Measurements from ENCODE around the gene MLN. TPM values are rescaled to one million over a fixed set of nuclear protein-coding genes. Genes with fewer than 3 reads are reported as not detected.

Gene MLN
- total and polyA plus RNA-seq, 2 experiments from 2014 or later, result not detected

GRCh38 chr6:33840048-33840926 lies 36.5 kb upstream of the MLN start:
- H3K4me2 ChIP-seq, result no peak overlapping the region
- no peak overlapping the region for H3K4me3 ChIP-seq
- H3K36me3 Mint-ChIP-seq (ENCODE audit: low read depth), result peaks cover 5% of the 10 kb centered on the region; the same call in 2 of the 3 replicates
- no peak for DNase-seq (ENCODE audit: low spot score)
- no peaks in the 10 kb centered on the region for H3K9me2 ChIP-seq (ENCODE audit: insufficient read depth)
- H3K27me3 Mint-ChIP-seq (ENCODE audit: insufficient read depth, low read depth, poor library complexity), result peaks cover 18% of the 10 kb centered on the region
- H2AFZ ChIP-seq, result peak overlapping the region; percentile 56
- no peak overlapping the region for H3K4me3 Mint-ChIP-seq
- no peaks in the 10 kb centered on the region for H4K20me1 ChIP-seq (replicated peaks; ENCODE audit: insufficient read depth)
- H3K27ac Mint-ChIP-seq, result peak overlapping the region; percentile 35; the same call in 1 of the 2 replicates
- peaks cover 28% of the 10 kb centered on the region for H3K4me1 Mint-ChIP-seq
- no peaks in the 10 kb centered on the region for H3K36me3 ChIP-seq (ENCODE audit: insufficient read depth)
- H3K9me3 Mint-ChIP-seq, result peaks cover 9% of the 10 kb centered on the region
- H3K4me1 ChIP-seq (ENCODE audit: insufficient read depth), result peaks cover 22% of the 10 kb centered on the region
- ATAC-seq, result no peak
- no peaks in the 10 kb centered on the region for H3F3A ChIP-seq (replicated peaks; ENCODE audit: low read depth)
- H3K27me3 ChIP-seq (ENCODE audit: insufficient read depth), result no peaks in the 10 kb centered on the region
- no peak overlapping the region for H3K27ac ChIP-seq (ENCODE audit: low read depth)
- TF ChIP-seq ZNF331 (CRISPR knock-in tag; IDR thresholded peaks at IDR 0.05; ENCODE audit: low read depth), result no peak
- no peak for TF ChIP-seq CTCF (conservative IDR thresholded peaks at IDR 0.05; ENCODE audit: low read depth in 2 of 2)
- no peak for TF ChIP-seq ZNF114 (CRISPR knock-in tag; IDR thresholded peaks at IDR 0.05)
- TF ChIP-seq POLR2AphosphoS5 (IDR thresholded peaks at IDR 0.05; ENCODE audit: low read depth), result no peak
- no peak for TF ChIP-seq EZH2 (IDR thresholded peaks at IDR 0.05; ENCODE audit: low read depth, unreplicated experiment)
- no peaks in the 10 kb centered on the region for H3K79me2 ChIP-seq (replicated peaks; ENCODE audit: insufficient read depth)

GRCh38 chr6:33839399-33840047 lies 35.7 kb upstream of the MLN start:
- no peak overlapping the region for H3K4me3 Mint-ChIP-seq
- H3K27ac ChIP-seq (ENCODE audit: low read depth), result no peak overlapping the region
- TF ChIP-seq, protein P1, sequence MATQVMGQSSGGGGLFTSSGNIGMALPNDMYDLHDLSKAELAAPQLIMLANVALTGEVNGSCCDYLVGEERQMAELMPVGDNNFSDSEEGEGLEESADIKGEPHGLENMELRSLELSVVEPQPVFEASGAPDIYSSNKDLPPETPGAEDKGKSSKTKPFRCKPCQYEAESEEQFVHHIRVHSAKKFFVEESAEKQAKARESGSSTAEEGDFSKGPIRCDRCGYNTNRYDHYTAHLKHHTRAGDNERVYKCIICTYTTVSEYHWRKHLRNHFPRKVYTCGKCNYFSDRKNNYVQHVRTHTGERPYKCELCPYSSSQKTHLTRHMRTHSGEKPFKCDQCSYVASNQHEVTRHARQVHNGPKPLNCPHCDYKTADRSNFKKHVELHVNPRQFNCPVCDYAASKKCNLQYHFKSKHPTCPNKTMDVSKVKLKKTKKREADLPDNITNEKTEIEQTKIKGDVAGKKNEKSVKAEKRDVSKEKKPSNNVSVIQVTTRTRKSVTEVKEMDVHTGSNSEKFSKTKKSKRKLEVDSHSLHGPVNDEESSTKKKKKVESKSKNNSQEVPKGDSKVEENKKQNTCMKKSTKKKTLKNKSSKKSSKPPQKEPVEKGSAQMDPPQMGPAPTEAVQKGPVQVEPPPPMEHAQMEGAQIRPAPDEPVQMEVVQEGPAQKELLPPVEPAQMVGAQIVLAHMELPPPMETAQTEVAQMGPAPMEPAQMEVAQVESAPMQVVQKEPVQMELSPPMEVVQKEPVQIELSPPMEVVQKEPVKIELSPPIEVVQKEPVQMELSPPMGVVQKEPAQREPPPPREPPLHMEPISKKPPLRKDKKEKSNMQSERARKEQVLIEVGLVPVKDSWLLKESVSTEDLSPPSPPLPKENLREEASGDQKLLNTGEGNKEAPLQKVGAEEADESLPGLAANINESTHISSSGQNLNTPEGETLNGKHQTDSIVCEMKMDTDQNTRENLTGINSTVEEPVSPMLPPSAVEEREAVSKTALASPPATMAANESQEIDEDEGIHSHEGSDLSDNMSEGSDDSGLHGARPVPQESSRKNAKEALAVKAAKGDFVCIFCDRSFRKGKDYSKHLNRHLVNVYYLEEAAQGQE (IDR thresholded peaks at IDR 0.05; ENCODE audit: unreplicated experiment), result no peak
- TF ChIP-seq EZH2 (IDR thresholded peaks at IDR 0.05; ENCODE audit: low read depth, unreplicated experiment), result no peak
- TF ChIP-seq, protein P2, sequence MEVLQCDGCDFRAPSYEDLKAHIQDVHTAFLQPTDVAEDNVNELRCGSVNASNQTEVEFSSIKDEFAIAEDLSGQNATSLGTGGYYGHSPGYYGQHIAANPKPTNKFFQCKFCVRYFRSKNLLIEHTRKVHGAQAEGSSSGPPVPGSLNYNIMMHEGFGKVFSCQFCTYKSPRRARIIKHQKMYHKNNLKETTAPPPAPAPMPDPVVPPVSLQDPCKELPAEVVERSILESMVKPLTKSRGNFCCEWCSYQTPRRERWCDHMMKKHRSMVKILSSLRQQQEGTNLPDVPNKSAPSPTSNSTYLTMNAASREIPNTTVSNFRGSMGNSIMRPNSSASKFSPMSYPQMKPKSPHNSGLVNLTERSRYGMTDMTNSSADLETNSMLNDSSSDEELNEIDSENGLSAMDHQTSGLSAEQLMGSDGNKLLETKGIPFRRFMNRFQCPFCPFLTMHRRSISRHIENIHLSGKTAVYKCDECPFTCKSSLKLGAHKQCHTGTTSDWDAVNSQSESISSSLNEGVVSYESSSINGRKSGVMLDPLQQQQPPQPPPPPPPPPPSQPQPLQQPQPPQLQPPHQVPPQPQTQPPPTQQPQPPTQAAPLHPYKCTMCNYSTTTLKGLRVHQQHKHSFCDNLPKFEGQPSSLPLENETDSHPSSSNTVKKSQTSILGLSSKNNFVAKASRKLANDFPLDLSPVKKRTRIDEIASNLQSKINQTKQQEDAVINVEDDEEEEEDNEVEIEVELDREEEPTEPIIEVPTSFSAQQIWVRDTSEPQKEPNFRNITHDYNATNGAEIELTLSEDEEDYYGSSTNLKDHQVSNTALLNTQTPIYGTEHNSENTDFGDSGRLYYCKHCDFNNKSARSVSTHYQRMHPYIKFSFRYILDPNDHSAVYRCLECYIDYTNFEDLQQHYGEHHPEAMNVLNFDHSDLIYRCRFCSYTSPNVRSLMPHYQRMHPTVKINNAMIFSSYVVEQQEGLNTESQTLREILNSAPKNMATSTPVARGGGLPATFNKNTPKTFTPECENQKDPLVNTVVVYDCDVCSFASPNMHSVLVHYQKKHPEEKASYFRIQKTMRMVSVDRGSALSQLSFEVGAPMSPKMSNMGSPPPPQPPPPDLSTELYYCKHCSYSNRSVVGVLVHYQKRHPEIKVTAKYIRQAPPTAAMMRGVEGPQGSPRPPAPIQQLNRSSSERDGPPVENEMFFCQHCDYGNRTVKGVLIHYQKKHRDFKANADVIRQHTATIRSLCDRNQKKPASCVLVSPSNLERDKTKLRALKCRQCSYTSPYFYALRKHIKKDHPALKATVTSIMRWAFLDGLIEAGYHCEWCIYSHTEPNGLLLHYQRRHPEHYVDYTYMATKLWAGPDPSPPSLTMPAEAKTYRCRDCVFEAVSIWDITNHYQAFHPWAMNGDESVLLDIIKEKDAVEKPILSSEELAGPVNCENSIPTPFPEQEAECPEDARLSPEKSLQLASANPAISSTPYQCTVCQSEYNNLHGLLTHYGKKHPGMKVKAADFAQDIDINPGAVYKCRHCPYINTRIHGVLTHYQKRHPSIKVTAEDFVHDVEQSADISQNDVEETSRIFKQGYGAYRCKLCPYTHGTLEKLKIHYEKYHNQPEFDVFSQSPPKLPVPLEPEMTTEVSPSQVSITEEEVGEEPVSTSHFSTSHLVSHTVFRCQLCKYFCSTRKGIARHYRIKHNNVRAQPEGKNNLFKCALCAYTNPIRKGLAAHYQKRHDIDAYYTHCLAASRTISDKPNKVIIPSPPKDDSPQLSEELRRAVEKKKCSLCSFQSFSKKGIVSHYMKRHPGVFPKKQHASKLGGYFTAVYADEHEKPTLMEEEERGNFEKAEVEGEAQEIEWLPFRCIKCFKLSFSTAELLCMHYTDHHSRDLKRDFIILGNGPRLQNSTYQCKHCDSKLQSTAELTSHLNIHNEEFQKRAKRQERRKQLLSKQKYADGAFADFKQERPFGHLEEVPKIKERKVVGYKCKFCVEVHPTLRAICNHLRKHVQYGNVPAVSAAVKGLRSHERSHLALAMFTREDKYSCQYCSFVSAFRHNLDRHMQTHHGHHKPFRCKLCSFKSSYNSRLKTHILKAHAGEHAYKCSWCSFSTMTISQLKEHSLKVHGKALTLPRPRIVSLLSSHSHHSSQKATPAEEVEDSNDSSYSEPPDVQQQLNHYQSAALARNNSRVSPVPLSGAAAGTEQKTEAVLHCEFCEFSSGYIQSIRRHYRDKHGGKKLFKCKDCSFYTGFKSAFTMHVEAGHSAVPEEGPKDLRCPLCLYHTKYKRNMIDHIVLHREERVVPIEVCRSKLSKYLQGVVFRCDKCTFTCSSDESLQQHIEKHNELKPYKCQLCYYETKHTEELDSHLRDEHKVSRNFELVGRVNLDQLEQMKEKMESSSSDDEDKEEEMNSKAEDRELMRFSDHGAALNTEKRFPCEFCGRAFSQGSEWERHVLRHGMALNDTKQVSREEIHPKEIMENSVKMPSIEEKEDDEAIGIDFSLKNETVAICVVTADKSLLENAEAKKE (CRISPR knock-in tag; IDR thresholded peaks at IDR 0.05), result no peak

More at GRCh38 chr6:33839399-33840047, 35.7 kb upstream of the MLN start:
- Histone ChIP-seq H3K9me2 (ENCODE audit: insufficient read depth) (no peaks in the 10 kb centered on the region), H3K79me2 (replicated peaks; ENCODE audit: insufficient read depth) (no peaks in the 10 kb centered on the region), H3K4me2 (no peak overlapping the region), H3K4me3 (no peak overlapping the region), H3K27me3 (ENCODE audit: insufficient read depth) (no peaks in the 10 kb centered on the region), H3K4me1 (ENCODE audit: insufficient read depth) (peaks cover 22% of the 10 kb centered on the region), H3K36me3 (ENCODE audit: insufficient read depth) (no peaks in the 10 kb centered on the region), H4K20me1 (replicated peaks; ENCODE audit: insufficient read depth) (no peaks in the 10 kb centered on the region), H2AFZ (peak overlapping the region; percentile 92; the same call in 1 of the 2 replicates), H3F3A (replicated peaks; ENCODE audit: low read depth) (no peaks in the 10 kb centered on the region)
- DNase-seq (ENCODE audit: low spot score) (no peak), ATAC-seq (peak; percentile 14; the same call in 1 of the 3 replicates)
- peaks cover 7% of the 10 kb centered on the region; the same call in 2 of the 3 replicates for H3K36me3 Mint-ChIP-seq (ENCODE audit: low read depth)
- H3K27ac Mint-ChIP-seq, result peak overlapping the region; percentile 35; the same call in 1 of the 2 replicates
- peaks cover 13% of the 10 kb centered on the region for H3K9me3 Mint-ChIP-seq
- H3K4me1 Mint-ChIP-seq, result peaks cover 28% of the 10 kb centered on the region
- peaks cover 18% of the 10 kb centered on the region for H3K27me3 Mint-ChIP-seq (ENCODE audit: insufficient read depth, low read depth, poor library complexity)
